Measurements from ENCODE around the gene AASDH.

- no peak for TF ChIP-seq CTCF (IDR thresholded peaks at IDR 0.05)
- no peak for TF ChIP-seq POLR2A (IDR thresholded peaks at IDR 0.05)
Observed at GRCh38 chr4:56389558-56389957, 2.3 kb upstream of the AASDH start.
